ENCODE measurements around the gene TRAPPC3L.

DNA sequence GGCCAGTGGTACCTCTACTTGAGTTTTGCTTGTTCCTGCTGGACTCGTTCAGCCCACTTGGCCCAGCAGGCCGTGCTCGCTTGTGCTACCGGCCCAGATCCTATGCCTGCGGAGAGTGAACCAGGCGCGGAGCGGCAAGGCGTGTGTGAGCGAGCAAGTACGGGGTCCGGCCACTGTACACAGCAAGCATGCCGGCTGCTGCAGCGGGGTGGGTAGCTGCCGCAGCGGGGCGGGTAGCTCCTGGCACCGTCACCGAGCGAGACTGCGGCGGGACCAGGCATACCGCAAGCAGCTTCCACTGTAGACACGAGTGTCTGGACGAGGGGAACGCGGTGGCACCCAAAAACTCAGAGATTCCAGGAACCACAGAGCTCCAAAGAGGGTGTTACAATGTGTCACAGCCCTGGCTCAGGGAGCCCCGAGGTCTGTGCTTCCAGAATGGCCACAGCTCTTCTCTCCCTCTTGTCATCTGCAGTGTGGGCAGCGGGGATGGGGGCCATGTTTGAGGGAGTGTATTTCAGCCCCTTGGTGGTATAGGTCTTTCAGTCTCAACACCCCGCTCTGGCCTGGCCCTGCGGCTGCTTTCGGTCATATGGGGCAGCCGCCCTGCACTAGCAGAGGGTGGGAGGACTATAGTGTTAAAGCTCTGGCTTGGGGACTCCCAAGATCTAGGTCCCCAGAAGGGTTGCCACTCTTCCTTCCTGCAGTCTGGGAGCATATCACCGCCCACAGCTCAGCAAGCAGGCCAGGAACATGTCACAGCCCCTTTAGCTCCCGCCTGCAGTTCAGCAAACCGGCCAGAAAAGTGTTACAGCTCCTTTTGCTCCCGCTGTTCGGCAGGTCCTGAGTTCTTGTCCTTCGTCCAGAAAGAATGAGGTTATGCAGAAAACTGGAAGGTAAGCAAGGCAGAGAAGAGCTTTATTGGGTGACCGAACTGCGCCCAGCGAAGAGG, 19.7 kb upstream of the TRAPPC3L start:
- TF ChIP-seq, protein P1, sequence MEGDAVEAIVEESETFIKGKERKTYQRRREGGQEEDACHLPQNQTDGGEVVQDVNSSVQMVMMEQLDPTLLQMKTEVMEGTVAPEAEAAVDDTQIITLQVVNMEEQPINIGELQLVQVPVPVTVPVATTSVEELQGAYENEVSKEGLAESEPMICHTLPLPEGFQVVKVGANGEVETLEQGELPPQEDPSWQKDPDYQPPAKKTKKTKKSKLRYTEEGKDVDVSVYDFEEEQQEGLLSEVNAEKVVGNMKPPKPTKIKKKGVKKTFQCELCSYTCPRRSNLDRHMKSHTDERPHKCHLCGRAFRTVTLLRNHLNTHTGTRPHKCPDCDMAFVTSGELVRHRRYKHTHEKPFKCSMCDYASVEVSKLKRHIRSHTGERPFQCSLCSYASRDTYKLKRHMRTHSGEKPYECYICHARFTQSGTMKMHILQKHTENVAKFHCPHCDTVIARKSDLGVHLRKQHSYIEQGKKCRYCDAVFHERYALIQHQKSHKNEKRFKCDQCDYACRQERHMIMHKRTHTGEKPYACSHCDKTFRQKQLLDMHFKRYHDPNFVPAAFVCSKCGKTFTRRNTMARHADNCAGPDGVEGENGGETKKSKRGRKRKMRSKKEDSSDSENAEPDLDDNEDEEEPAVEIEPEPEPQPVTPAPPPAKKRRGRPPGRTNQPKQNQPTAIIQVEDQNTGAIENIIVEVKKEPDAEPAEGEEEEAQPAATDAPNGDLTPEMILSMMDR (IDR thresholded peaks at IDR 0.05; ENCODE audit: low read length), result no peak
- no peak for TF ChIP-seq EZH2phosphoT487 (IDR thresholded peaks at IDR 0.05; ENCODE audit: low read length)
- TF ChIP-seq EZH2 (optimal IDR thresholded peaks at IDR 0.05; ENCODE audit: low read depth, low read length), result no peak
